ENCODE data around the gene ZNF821. TPM values are rescaled to one million over a fixed set of nuclear protein-coding genes. Genes with fewer than 3 reads are reported as not detected.

Gene ZNF821
- total RNA-seq, 4 donors from 2014 or later: 4.0 to 19.4 (median 8.1) TPM

GRCh38 chr16:71848622-71849021 lies 35.4 kb downstream of the ZNF821 start:
- Histone ChIP-seq H3K27ac (peak overlapping the region; percentile 42 to 88 (median 54)), H3K9me3 (no peaks in the 10 kb centered on the region), H3K4me3 (no peak overlapping the region), H3K27me3 (no peaks in the 10 kb centered on the region), H3K36me3 (peaks cover 0 to 31% of the 10 kb centered on the region in 2 donors), H3K4me1 (peaks cover 25 to 27% of the 10 kb centered on the region in 2 donors)
- TF ChIP-seq CTCF (IDR thresholded peaks at IDR 0.05 in 4 of 5, conservative IDR thresholded peaks at IDR 0.05 in 1 of 5): no peak
- DNase-seq: no peak
- in situ Hi-C loops (cut with MboI; ENCODE audit: low sequenced_read_pairs in 4 of 4): no loop called here
- intact Hi-C loops (cut with DNase I; ENCODE audit: low total_unique reads): loop anchor here (5.0 kb wide), 1 partner anchor 34 kb away; the partner anchor contains the start of gene ZNF821
- ATAC-seq: peak; percentile 42 to 74

DNA sequence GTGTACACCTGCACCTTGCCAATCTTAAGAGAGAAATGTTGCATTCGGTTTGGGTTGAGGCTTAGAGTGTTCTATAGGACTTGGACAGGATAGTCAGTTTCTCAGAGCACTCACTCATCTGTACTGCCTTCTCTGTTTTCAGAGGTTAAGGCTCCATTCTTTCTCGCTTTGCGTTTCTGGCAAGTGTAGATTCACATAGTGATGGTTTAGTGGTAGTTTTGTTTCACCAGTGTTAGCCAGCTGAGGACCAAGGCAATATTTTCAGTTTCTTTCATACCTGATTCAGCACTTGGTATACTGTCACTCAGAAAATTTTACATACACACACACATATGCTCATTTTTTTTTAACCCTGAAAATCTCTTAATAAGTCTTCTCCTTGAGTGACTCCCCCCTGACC lies 36.9 kb downstream of the ZNF821 start:
- intact Hi-C loops (cut with DNase I; ENCODE audit: low total_unique reads): loop anchor here (5.0 kb wide), 1 partner anchor 35 kb away; the partner anchor contains the start of gene ZNF821
- no peak for TF ChIP-seq CTCF (IDR thresholded peaks at IDR 0.05 in 4 of 5, conservative IDR thresholded peaks at IDR 0.05 in 1 of 5)
- peaks cover 0 to 30% of the 10 kb centered on the region in 2 donors for H3K36me3 ChIP-seq
- H3K27ac ChIP-seq: peak overlapping the region; percentile 87 to 93 (median 88)
- ATAC-seq (no peak), DNase-seq (no peak)
- H3K27me3 ChIP-seq: no peaks in the 10 kb centered on the region
- peaks cover 22 to 25% of the 10 kb centered on the region in 2 donors for H3K4me1 ChIP-seq
- no peaks in the 10 kb centered on the region for H3K9me3 ChIP-seq
- H3K4me3 ChIP-seq: peak overlapping the region; percentile 83 to 100 (median 94)
- in situ Hi-C loops (cut with MboI; ENCODE audit: low sequenced_read_pairs in 4 of 4): no loop called here

DNA sequence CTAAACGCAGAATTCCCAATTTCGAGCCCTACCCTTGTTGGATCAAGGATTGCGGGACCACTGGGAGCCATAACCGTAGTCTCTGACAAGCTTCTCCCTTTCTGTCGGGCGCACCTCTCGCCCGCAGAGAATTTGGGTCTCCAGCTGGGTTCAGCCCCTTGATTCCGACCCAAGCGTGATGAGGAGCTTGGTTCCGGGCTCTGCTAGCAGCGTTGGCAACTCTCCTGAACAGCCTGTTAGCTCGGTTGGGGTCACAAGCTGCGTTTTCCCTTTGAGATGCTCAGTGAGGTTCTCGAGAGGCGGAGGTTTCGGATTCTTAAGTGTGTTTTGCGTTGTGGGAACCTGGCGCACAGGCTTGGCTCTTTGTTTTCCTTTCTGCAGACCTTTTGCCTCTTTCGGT lies 37.6 kb downstream of the ZNF821 start:
- peak; percentile 5 to 8 for ATAC-seq
- in situ Hi-C loops (cut with MboI; ENCODE audit: low sequenced_read_pairs in 4 of 4) (no loop called here), intact Hi-C loops (cut with DNase I; ENCODE audit: low total_unique reads) (loop anchor here (5.0 kb wide), 1 partner anchor 36 kb away; the partner anchor contains the start of gene ZNF821)
- Histone ChIP-seq H3K4me1 (peaks cover 22 to 25% of the 10 kb centered on the region in 2 donors), H3K36me3 (peaks cover 0 to 23% of the 10 kb centered on the region in 2 donors), H3K27me3 (no peaks in the 10 kb centered on the region), H3K27ac (peak overlapping the region; percentile 87 to 93 (median 88)), H3K9me3 (no peaks in the 10 kb centered on the region), H3K4me3 (peak overlapping the region; percentile 83 to 100 (median 94))
- no peak for DNase-seq
- TF ChIP-seq POLR2A (IDR thresholded peaks at IDR 0.05): no peak
- no peak for TF ChIP-seq CTCF (IDR thresholded peaks at IDR 0.05 in 4 of 5, conservative IDR thresholded peaks at IDR 0.05 in 1 of 5)

DNA sequence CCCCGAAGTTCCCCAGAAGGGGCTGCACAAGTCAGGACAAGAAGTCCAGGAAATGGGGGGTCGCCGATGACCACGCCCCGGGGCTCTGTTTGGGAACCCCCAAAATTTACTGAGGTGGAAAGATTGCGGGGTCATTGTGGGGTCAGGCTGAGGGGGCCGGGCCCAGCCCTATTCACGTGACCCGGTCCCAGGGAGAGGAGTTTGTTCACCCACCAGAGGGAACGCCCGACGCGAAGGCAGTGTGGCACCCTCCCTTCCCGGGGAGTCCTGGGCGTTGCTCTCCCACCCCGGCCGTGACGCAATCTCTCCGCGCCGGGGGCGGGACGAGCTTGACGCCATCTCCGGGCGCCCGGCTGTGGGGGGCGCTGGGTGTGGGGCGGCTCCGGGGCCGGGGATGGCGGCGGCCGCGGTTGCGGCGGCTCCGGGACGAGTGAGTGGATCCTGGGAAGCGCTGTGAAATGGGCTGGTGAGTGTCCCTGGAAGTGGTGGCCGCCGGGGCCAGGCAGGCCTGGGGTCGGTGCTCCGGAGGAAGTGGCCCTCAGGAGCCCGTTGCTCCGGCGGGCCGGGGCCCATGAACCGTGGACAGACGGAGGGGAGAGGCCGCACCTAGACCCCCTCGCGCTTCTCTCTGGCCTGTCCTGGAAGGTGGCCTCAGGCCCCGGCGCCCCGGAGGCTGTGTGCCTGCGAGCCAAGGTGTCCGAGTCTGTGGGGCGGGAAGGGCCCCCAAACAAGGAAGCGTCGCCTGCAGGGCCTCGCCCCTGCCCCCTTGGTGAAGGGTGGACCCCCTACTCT lies 38.1 kb downstream of the ZNF821 start, which contains the start of gene ATXN1L:
TSS of gene ATXN1L (plus strand) at position 338 of the 792 bp plus-strand sequence. CDS start 3,765 bp downstream, outside the sequence.
- intact Hi-C loops (cut with DNase I; ENCODE audit: low total_unique reads) (loop anchor here (2.0 to 5.0 kb wide), 2 partner anchors 36 to 37 kb away; partner anchors contain the start of genes AP1G1 and ZNF821), in situ Hi-C loops (cut with MboI; ENCODE audit: low sequenced_read_pairs in 4 of 4) (no loop called here)
- Histone ChIP-seq H3K27ac (peak within 1 kb of the TSS; percentile 87 to 93 (median 88)), H3K27me3 (no peaks in the 10 kb centered on the region), H3K36me3 (peaks cover 0 to 17% of the 10 kb centered on the region in 2 donors), H3K9me3 (no peaks in the 10 kb centered on the region), H3K4me1 (peaks cover 22 to 25% of the 10 kb centered on the region in 2 donors), H3K4me3 (peak within 1 kb of the TSS; percentile 83 to 100 (median 94))
- ATAC-seq (peak; percentile 88 to 90), DNase-seq (peak; percentile 74 to 90)
- TF ChIP-seq CTCF (IDR thresholded peaks at IDR 0.05 in 4 of 5, conservative IDR thresholded peaks at IDR 0.05 in 1 of 5) (peak in 1 of 5 experiments; percentile 33), POLR2A (IDR thresholded peaks at IDR 0.05) (peak; percentile 78 to 85)
